Psoas muscle (tissue), 8 donors: ENCODE data around the gene GATA3. TPM values are rescaled to one million over a fixed set of nuclear protein-coding genes. Genes with fewer than 3 reads are reported as not detected.
A peak's percentile ranks its signal among the peaks of the same experiment; 100 is the strongest.

ENCODE experiments used
- ATAC-seq, 4 donors: fragments of 200-7000 bp; cut with Tn5 transposase; one replicate each; pipeline ENCODE4 v1.9.1; 2020; ENCODE audit warnings: moderate library complexity in 3 of 4, mild to moderate bottlenecking in 2 of 4
- DNase-seq, 2 donors: peaks; one replicate each; pipeline ENCODE4 v3.0.0-alpha.2; 2020
- H3K27ac ChIP-seq: fragments of 200-600 bp; one replicate; pipeline ENCODE4 v1.8.0; 2022
- H3K27me3 ChIP-seq, 3 donors: fragments of 200-600 bp in 1 of 3; one replicate each; pipeline versions ENCODE4 v1.6.1 to v1.8.0; 2013 to 2022; ENCODE audit warnings: low read length in 2 of 3, mild to moderate bottlenecking in 2 of 3, moderate library complexity in 1 of 3; ENCODE audit not compliant: insufficient read depth in 3 of 3
- H3K36me3 ChIP-seq, 2 donors: fragments of 200-600 bp in 1 of 2; one replicate each; pipeline versions ENCODE4 v1.6.1 to v1.8.0; 2013 to 2022; ENCODE audit warnings: low read depth in 1 of 2, mild to moderate bottlenecking in 1 of 2, moderate library complexity in 1 of 2; ENCODE audit not compliant: insufficient read depth in 1 of 2
- H3K4me1 ChIP-seq: fragments of 200-600 bp; one replicate; pipeline ENCODE4 v1.8.0; 2022
- H3K4me3 ChIP-seq: fragments of 200-600 bp; one replicate; pipeline ENCODE4 v1.8.0; 2022; ENCODE audit warnings: mild to moderate bottlenecking
- H3K9me3 ChIP-seq: fragments of 200-600 bp; one replicate; pipeline ENCODE4 v1.8.0; 2022
- CTCF ChIP-seq: fragments of 200-600 bp; IDR thresholded peaks from one replicate; pipeline ENCODE4 v1.8.0; 2022; ENCODE audit warnings: antibody characterized with exemption
- WGBS, 3 donors: extraction: QIAGEN DNeasy Blood & Tissue Kit; methylation state at CpG; one replicate each; pipeline versions ENCODE4 v1.1.6 to v1.1.7; 2013; 5-methylcytosine and 5-hydroxymethylcytosine counted together
- intact Hi-C, 2 donors: fragments of 100-400 bp; cut with DNase I; formaldehyde crosslinking; loops; one replicate each; pipeline versions ENCODE4 v1.11.0 to v1.14.2; 2022
- polyA plus RNA-seq, 3 donors: library from polyadenylated mRNA; stranded (reverse); fragments of 200-250 nt; gene quantifications; one replicate each; pipeline ENCODE4 v1.2.3, GENCODE V29; 2013
- total RNA-seq, 4 donors: library from RNA; stranded (reverse); fragmentation: NEBNext Ultra II Directional in 2 of 4; extraction: Animal tissue kit (Norgen Biotek cat#: 25700) in 2 of 4; gene quantifications; one replicate each; pipeline versions ENCODE4 v1.2.1 to v1.2.4, GENCODE V29; 2021 to 2023
- donor health status: healthy with polysubstance abuse.
- donor health status: DM: no; HTN: no; CAD: no; lungs with moderate emphysema.
- donor health status: Bipolar disorder and iron deficiency.
- donor health status: healthy.
- donor health status: DM: yes; HTN: yes; CAD: no.
- donor health status: DM: no; HTN: no; CAD: no.
- donor health status: DM: no; HTN: no; CAD: no.
- donor health status: DM: yes; HTN: yes; CAD: no.

GATA3 gene
- total and polyA plus RNA-seq, 7 donors, result 0.64 to 1.8 (median 0.74) TPM

- Histone ChIP-seq H3K9me3 (no peaks in the 10 kb centered on the region), H3K36me3 (no peaks in the 10 kb centered on the region), H3K27me3 (peaks cover 0 to 90% (median 25%) of the 10 kb centered on the region in 3 donors), H3K4me3 (no peak overlapping the region), H3K4me1 (peaks cover 2% of the 10 kb centered on the region), H3K27ac (no peak overlapping the region)
- no peak for DNase-seq
- intact Hi-C loops, result no loop called here
- no peak for TF ChIP-seq CTCF
- no peak for ATAC-seq
- WGBS, 3 donors, result 42 to 47% (median 44%) methylated on average over 16 of the region's 16 CpGs
Observed at GRCh38 chr10:8059191-8059936, 4.9 kb downstream of the GATA3 start.

DNA sequence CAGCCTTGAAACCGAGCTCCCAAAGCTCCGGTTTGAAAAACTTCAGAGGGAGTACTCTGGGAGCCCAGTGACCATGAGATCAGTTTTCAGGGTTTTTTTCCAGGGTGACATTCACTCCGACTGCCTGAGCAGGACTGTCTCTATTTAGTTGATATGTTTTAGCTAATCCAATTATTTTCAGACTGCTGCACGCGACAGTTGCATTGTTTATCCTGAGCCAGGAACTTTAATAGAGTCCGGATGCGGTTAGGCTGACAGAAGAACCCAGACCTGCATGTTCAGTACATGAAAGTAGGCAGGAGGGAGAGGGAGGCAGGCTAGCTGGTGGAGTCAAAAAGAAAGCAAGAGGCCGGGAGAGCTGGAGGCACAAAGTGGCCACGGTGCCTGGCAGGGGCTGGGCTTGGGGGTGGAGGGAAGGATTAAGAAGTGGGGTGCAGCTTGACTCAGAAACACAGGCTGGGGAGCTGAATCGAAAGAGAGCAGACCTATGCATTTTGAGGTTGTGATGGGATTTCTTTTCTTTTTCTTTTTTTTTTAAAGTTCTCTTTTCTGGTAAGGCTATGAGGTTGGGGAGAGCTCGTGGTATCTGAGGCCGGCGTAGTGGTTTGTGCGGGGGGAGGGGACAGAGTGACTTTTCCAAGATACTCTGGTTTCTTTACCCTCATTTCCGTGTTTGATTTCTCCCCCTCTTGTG, 5.7 kb downstream of the GATA3 start:
- Histone ChIP-seq H3K4me3 (peak overlapping the region; percentile 6), H3K27me3 (peaks cover 0 to 84% (median 25%) of the 10 kb centered on the region in 3 donors), H3K36me3 (no peaks in the 10 kb centered on the region), H3K9me3 (no peaks in the 10 kb centered on the region), H3K27ac (no peak overlapping the region), H3K4me1 (no peaks in the 10 kb centered on the region)
- TF ChIP-seq CTCF, result no peak
- WGBS, 3 donors, result 19 to 23% (median 19%) methylated on average over 15 of the region's 15 CpGs
- intact Hi-C loops, result no loop called here
- DNase-seq (no peak), ATAC-seq (no peak)

GRCh38 chr10:8060704-8061121, 6.2 kb downstream of the GATA3 start:
- intact Hi-C loops, result no loop called here
- Histone ChIP-seq H3K4me3 (no peak overlapping the region), H3K9me3 (no peaks in the 10 kb centered on the region), H3K27me3 (peaks cover 0 to 81% (median 27%) of the 10 kb centered on the region in 3 donors), H3K27ac (no peak overlapping the region), H3K4me1 (no peaks in the 10 kb centered on the region), H3K36me3 (no peaks in the 10 kb centered on the region)
- 41 to 45% (median 44%) methylated on average over 10 of the region's 10 CpGs for WGBS, 3 donors
- no peak for TF ChIP-seq CTCF
- DNase-seq, result no peak
- ATAC-seq, result no peak

GRCh38 chr10:8061274-8062211, 7.1 kb downstream of the GATA3 start:
- no peak for DNase-seq
- H3K9me3 ChIP-seq, result no peaks in the 10 kb centered on the region

More at GRCh38 chr10:8061274-8062211, 7.1 kb downstream of the GATA3 start:
- no peak for TF ChIP-seq CTCF
- ATAC-seq, result no peak
- Histone ChIP-seq H3K36me3 (no peaks in the 10 kb centered on the region), H3K4me3 (no peak overlapping the region), H3K27me3 (peaks cover 0 to 78% (median 26%) of the 10 kb centered on the region in 3 donors), H3K4me1 (no peaks in the 10 kb centered on the region), H3K27ac (no peak overlapping the region)
- 74 to 80% (median 79%) methylated on average over 16 to 17 of the region's 17 CpGs for WGBS, 3 donors
- intact Hi-C loops, result no loop called here
